SK-N-MC (cell line): ENCODE measurements around the gene TBC1D14.

Source experiments
- EZH2 ChIP-seq: fragments of 200-600 bp; sonication (generic); IDR thresholded peaks from one replicate; pipeline ENCODE4 v1.6.1; 2017; ENCODE audit warnings: antibody characterized with exemption
- POLR2AphosphoS5 ChIP-seq: IDR thresholded peaks from 2 replicates; pipeline ENCODE4 v1.6.1; 2012; ENCODE audit warnings: mild to moderate bottlenecking, low read depth, low read length, borderline replicate concordance

DNA sequence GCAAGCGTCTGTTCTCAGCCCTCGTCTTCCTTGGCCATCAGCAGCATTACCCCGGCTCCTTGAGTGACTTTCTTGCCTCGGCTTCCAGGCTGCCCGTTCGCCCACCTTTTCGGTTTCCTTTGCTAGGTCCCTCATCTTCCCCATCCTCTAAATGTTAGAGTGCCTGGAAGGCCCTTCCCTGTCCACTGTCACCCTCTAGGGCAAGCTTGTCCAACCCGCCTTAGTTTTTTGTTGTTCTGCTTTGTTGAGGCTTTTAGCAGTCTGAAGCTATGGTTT lies 62.7 kb downstream of the TBC1D14 start:
- TF ChIP-seq EZH2: no peak
- no peak for TF ChIP-seq POLR2AphosphoS5
